ENCODE data around the gene CHCHD3. TPM values are rescaled to one million over a fixed set of nuclear protein-coding genes. Genes with fewer than 3 reads are reported as not detected.
"Not testable (repeated sequence)": the region's sequence is repeated elsewhere in the genome, so short reads cannot be mapped to it uniquely, and the experiment has no call there.

The CHCHD3 gene
- total and polyA plus RNA-seq, 4 donors: 20.1 to 78.0 (median 46.9) TPM

- H3K36me3 ChIP-seq (ENCODE audit: control insufficient read depth in 4 of 4, insufficient read depth in 4 of 4, low read length in 4 of 4): peaks cover 0 to 9% (median 0%) of the 10 kb centered on the region in 4 donors
- ATAC-seq (ENCODE audit: insufficient read depth, low FRiP score) (no peak), DNase-seq (peak in 2 of 3 donors; percentile 36 to 65)
- peaks cover 0 to 3% (median 0%) of the 10 kb centered on the region in 5 donors for H3K4me1 ChIP-seq (ENCODE audit: control insufficient read depth in 5 of 5, insufficient read depth in 5 of 5, low read length in 5 of 5)
- TF ChIP-seq, protein P1, sequence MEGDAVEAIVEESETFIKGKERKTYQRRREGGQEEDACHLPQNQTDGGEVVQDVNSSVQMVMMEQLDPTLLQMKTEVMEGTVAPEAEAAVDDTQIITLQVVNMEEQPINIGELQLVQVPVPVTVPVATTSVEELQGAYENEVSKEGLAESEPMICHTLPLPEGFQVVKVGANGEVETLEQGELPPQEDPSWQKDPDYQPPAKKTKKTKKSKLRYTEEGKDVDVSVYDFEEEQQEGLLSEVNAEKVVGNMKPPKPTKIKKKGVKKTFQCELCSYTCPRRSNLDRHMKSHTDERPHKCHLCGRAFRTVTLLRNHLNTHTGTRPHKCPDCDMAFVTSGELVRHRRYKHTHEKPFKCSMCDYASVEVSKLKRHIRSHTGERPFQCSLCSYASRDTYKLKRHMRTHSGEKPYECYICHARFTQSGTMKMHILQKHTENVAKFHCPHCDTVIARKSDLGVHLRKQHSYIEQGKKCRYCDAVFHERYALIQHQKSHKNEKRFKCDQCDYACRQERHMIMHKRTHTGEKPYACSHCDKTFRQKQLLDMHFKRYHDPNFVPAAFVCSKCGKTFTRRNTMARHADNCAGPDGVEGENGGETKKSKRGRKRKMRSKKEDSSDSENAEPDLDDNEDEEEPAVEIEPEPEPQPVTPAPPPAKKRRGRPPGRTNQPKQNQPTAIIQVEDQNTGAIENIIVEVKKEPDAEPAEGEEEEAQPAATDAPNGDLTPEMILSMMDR (IDR thresholded peaks at IDR 0.05; ENCODE audit: control extremely low read depth, extremely low read depth): no peak
- no peaks in the 10 kb centered on the region for H3K27me3 ChIP-seq (ENCODE audit: control insufficient read depth in 3 of 3, insufficient read depth in 3 of 3, low read length in 2 of 3)
- H3K9ac ChIP-seq (ENCODE audit: insufficient read depth in 1 of 2, low read length in 2 of 2): no peak overlapping the region
- H3K4me3 ChIP-seq: no peak overlapping the region
- 89 to 91% methylated on average over 1 of the region's 1 CpG for WGBS, 2 donors
- H3K9me3 ChIP-seq (ENCODE audit: control insufficient read depth in 4 of 4, insufficient read depth in 3 of 4, low read length in 3 of 4): no peaks in the 10 kb centered on the region
- H3K27ac ChIP-seq (ENCODE audit: low read depth in 1 of 2, low read length in 1 of 2): no peak overlapping the region
These were observed 109.1 kb downstream of the CHCHD3 start for GRCh38 chr7:132972745-132973144.

DNA sequence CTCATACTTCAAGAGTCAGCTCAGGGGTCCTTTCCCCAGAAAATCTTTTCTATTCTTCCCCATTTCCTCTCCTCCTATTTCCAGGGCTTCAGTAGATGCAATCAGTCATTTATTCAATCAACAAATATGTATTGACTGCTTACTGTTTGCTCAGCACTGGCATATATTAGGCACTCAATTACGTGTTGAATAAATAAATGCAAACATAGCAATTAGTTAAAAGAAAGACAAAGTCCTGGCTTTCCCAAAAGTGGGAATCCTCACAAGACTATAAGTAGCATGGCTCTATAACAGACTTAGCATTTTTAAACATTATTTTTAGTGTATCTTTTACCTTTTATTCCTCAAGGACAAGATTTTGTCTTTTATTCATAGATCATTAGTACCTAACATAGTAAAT is 111.6 kb downstream of the CHCHD3 start:
- 94 to 98% methylated on average over 1 of the region's 1 CpG for WGBS, 2 donors
- no peak for ATAC-seq (ENCODE audit: insufficient read depth, low FRiP score)

GRCh38 chr7:132969520-132969919 is 112.4 kb downstream of the CHCHD3 start:
- TF ChIP-seq, protein P1 (IDR thresholded peaks at IDR 0.05; ENCODE audit: control extremely low read depth, extremely low read depth): no peak
- H3K36me3 ChIP-seq (ENCODE audit: control insufficient read depth in 4 of 4, insufficient read depth in 4 of 4, low read length in 4 of 4): peaks cover 0 to 9% (median 0%) of the 10 kb centered on the region in 4 donors
- H3K27ac ChIP-seq (ENCODE audit: low read depth in 1 of 2, low read length in 1 of 2): no peak overlapping the region
- no peak for DNase-seq
- H3K9ac ChIP-seq (ENCODE audit: insufficient read depth in 1 of 2, low read length in 2 of 2): no peak overlapping the region
- H3K4me1 ChIP-seq (ENCODE audit: control insufficient read depth in 5 of 5, insufficient read depth in 5 of 5, low read length in 5 of 5): peaks cover 0 to 6% (median 0%) of the 10 kb centered on the region in 5 donors
- no peak overlapping the region for H3K4me3 ChIP-seq
- no peaks in the 10 kb centered on the region for H3K9me3 ChIP-seq (ENCODE audit: control insufficient read depth in 4 of 4, insufficient read depth in 3 of 4, low read length in 3 of 4)
- ATAC-seq (ENCODE audit: insufficient read depth, low FRiP score): no peak
- WGBS, 2 donors: 95 to 96% methylated on average over 1 of the region's 1 CpG
- no peaks in the 10 kb centered on the region for H3K27me3 ChIP-seq (ENCODE audit: control insufficient read depth in 3 of 3, insufficient read depth in 3 of 3, low read length in 2 of 3)

More for the DNA sequence above, 111.6 kb downstream of the CHCHD3 start:
- TF ChIP-seq, protein P1 (IDR thresholded peaks at IDR 0.05; ENCODE audit: control extremely low read depth, extremely low read depth): no peak
- H3K36me3 ChIP-seq (ENCODE audit: control insufficient read depth in 4 of 4, insufficient read depth in 4 of 4, low read length in 4 of 4): peaks cover 0 to 9% (median 0%) of the 10 kb centered on the region in 4 donors
- H3K9me3 ChIP-seq (ENCODE audit: control insufficient read depth in 4 of 4, insufficient read depth in 3 of 4, low read length in 3 of 4): no peaks in the 10 kb centered on the region
- no peak overlapping the region for H3K9ac ChIP-seq (ENCODE audit: insufficient read depth in 1 of 2, low read length in 2 of 2)
- DNase-seq: no peak
- H3K4me3 ChIP-seq: no peak overlapping the region
- no peaks in the 10 kb centered on the region for H3K27me3 ChIP-seq (ENCODE audit: control insufficient read depth in 3 of 3, insufficient read depth in 3 of 3, low read length in 2 of 3)
- H3K4me1 ChIP-seq (ENCODE audit: control insufficient read depth in 5 of 5, insufficient read depth in 5 of 5, low read length in 5 of 5): peaks cover 0 to 6% (median 0%) of the 10 kb centered on the region in 5 donors
- H3K27ac ChIP-seq (ENCODE audit: low read depth in 1 of 2, low read length in 1 of 2): no peak overlapping the region

- not testable (repeated sequence) for H3K4me3 ChIP-seq; H3K9ac ChIP-seq (ENCODE audit: insufficient read depth in 1 of 2, low read length in 2 of 2); H3K9me3 ChIP-seq (ENCODE audit: control insufficient read depth in 4 of 4, insufficient read depth in 3 of 4, low read length in 3 of 4); ATAC-seq (ENCODE audit: insufficient read depth, low FRiP score); H3K27me3 ChIP-seq (ENCODE audit: control insufficient read depth in 3 of 3, insufficient read depth in 3 of 3, low read length in 2 of 3); H3K27ac ChIP-seq (ENCODE audit: low read depth in 1 of 2, low read length in 1 of 2); H3K36me3 ChIP-seq (ENCODE audit: control insufficient read depth in 4 of 4, insufficient read depth in 4 of 4, low read length in 4 of 4); H3K4me1 ChIP-seq (ENCODE audit: control insufficient read depth in 5 of 5, insufficient read depth in 5 of 5, low read length in 5 of 5); DNase-seq
- 96 to 97% methylated on average over 4 of the region's 4 CpGs for WGBS, 2 donors
These were observed 114.4 kb downstream of the CHCHD3 start for GRCh38 chr7:132967470-132967848.

Data from lung (tissue), 12 donors.